Measurements from ENCODE around the gene ITIH1.
"Not testable (repeated sequence)": the region's sequence is repeated elsewhere in the genome, so short reads cannot be mapped to it uniquely, and the experiment has no call there.

The ITIH1 gene

GRCh38 chr3:52777127-52777958, at the start of gene ITIH1:
Gene ITIH1 (plus strand): TSS chr3:52777599. CDS start chr3:52777616, 17 bp downstream.
- no peaks in the 10 kb centered on the region for H3K36me3 ChIP-seq (ENCODE audit: insufficient read depth, low read length)
- no peak within 1 kb of the TSS for H3K9ac ChIP-seq (ENCODE audit: low read depth, low read length)
- no peaks in the 10 kb centered on the region; the same call in 1 of the 2 replicates for H3K4me1 ChIP-seq (ENCODE audit: insufficient read depth, low read length)
- H3K9me3 ChIP-seq (ENCODE audit: control insufficient read depth, insufficient read depth, low read length), result no peaks in the 10 kb centered on the region

- H3K36me3 ChIP-seq (ENCODE audit: insufficient read depth, low read length), result peaks cover 12% of the 10 kb centered on the region
- not testable (repeated sequence) for H3K9ac ChIP-seq (ENCODE audit: low read depth, low read length); H3K4me1 ChIP-seq (ENCODE audit: insufficient read depth, low read length); H3K9me3 ChIP-seq (ENCODE audit: control insufficient read depth, insufficient read depth, low read length)
Measured at GRCh38 chr3:52728753-52729152, 48.6 kb upstream of the ITIH1 start.

GRCh38 chr3:52730681-52731080, 46.7 kb upstream of the ITIH1 start:
- peaks cover 3% of the 10 kb centered on the region; the same call in 1 of the 2 replicates for H3K9me3 ChIP-seq (ENCODE audit: control insufficient read depth, insufficient read depth, low read length)
- H3K36me3 ChIP-seq (ENCODE audit: insufficient read depth, low read length), result peaks cover 12% of the 10 kb centered on the region
- no peaks in the 10 kb centered on the region for H3K4me1 ChIP-seq (ENCODE audit: insufficient read depth, low read length)
- no peak overlapping the region for H3K9ac ChIP-seq (ENCODE audit: low read depth, low read length)

- Histone ChIP-seq H3K36me3 (ENCODE audit: insufficient read depth, low read length) (peaks cover 12% of the 10 kb centered on the region), H3K9me3 (ENCODE audit: control insufficient read depth, insufficient read depth, low read length) (peaks cover 3% of the 10 kb centered on the region; the same call in 1 of the 2 replicates), H3K4me1 (ENCODE audit: insufficient read depth, low read length) (no peaks in the 10 kb centered on the region), H3K9ac (ENCODE audit: low read depth, low read length) (no peak overlapping the region)
Measured at GRCh38 chr3:52731590-52731989, 45.8 kb upstream of the ITIH1 start.

GRCh38 chr3:52733256-52733891, 44.0 kb upstream of the ITIH1 start:
- Histone ChIP-seq H3K9ac (ENCODE audit: low read depth, low read length) (no peak overlapping the region), H3K4me1 (ENCODE audit: insufficient read depth, low read length) (no peaks in the 10 kb centered on the region), H3K9me3 (ENCODE audit: control insufficient read depth, insufficient read depth, low read length) (peaks cover 3% of the 10 kb centered on the region; the same call in 1 of the 2 replicates)

GRCh38 chr3:52739730-52740129, 37.7 kb upstream of the ITIH1 start:
- Histone ChIP-seq H3K4me1 (ENCODE audit: insufficient read depth, low read length) (no peaks in the 10 kb centered on the region), H3K9me3 (ENCODE audit: control insufficient read depth, insufficient read depth, low read length) (no peaks in the 10 kb centered on the region), H3K9ac (ENCODE audit: low read depth, low read length) (no peak overlapping the region), H3K36me3 (ENCODE audit: insufficient read depth, low read length) (peaks cover 9% of the 10 kb centered on the region)

More at GRCh38 chr3:52733256-52733891, 44.0 kb upstream of the ITIH1 start:
- peaks cover 18% of the 10 kb centered on the region for H3K36me3 ChIP-seq (ENCODE audit: insufficient read depth, low read length)

GRCh38 chr3:52742418-52743041, 34.9 kb upstream of the ITIH1 start:
- no peaks in the 10 kb centered on the region for H3K9me3 ChIP-seq (ENCODE audit: control insufficient read depth, insufficient read depth, low read length)
- H3K9ac ChIP-seq (ENCODE audit: low read depth, low read length), result no peak overlapping the region
- H3K36me3 ChIP-seq (ENCODE audit: insufficient read depth, low read length), result peaks cover 10% of the 10 kb centered on the region
- no peaks in the 10 kb centered on the region for H3K4me1 ChIP-seq (ENCODE audit: insufficient read depth, low read length)

GRCh38 chr3:52743152-52743551, 34.2 kb upstream of the ITIH1 start:
- peaks cover 10% of the 10 kb centered on the region for H3K36me3 ChIP-seq (ENCODE audit: insufficient read depth, low read length)
- H3K9me3 ChIP-seq (ENCODE audit: control insufficient read depth, insufficient read depth, low read length), result no peaks in the 10 kb centered on the region
- no peak overlapping the region for H3K9ac ChIP-seq (ENCODE audit: low read depth, low read length)
- H3K4me1 ChIP-seq (ENCODE audit: insufficient read depth, low read length), result no peaks in the 10 kb centered on the region

- H3K4me1 ChIP-seq (ENCODE audit: insufficient read depth, low read length), result no peaks in the 10 kb centered on the region
- peaks cover 10% of the 10 kb centered on the region for H3K36me3 ChIP-seq (ENCODE audit: insufficient read depth, low read length)
- no peak overlapping the region for H3K9ac ChIP-seq (ENCODE audit: low read depth, low read length)
- no peaks in the 10 kb centered on the region for H3K9me3 ChIP-seq (ENCODE audit: control insufficient read depth, insufficient read depth, low read length)
Measured at GRCh38 chr3:52743721-52744120, 33.7 kb upstream of the ITIH1 start.

- no peaks in the 10 kb centered on the region for H3K9me3 ChIP-seq (ENCODE audit: control insufficient read depth, insufficient read depth, low read length)
Measured at GRCh38 chr3:52752045-52752660, 25.2 kb upstream of the ITIH1 start.

GRCh38 chr3:52754373-52754772, 23.0 kb upstream of the ITIH1 start:
- Histone ChIP-seq H3K36me3 (ENCODE audit: insufficient read depth, low read length) (peaks cover 7% of the 10 kb centered on the region; the same call in 1 of the 2 replicates), H3K4me1 (ENCODE audit: insufficient read depth, low read length) (no peaks in the 10 kb centered on the region), H3K9ac (ENCODE audit: low read depth, low read length) (no peak overlapping the region), H3K9me3 (ENCODE audit: control insufficient read depth, insufficient read depth, low read length) (no peaks in the 10 kb centered on the region)

More at GRCh38 chr3:52752045-52752660, 25.2 kb upstream of the ITIH1 start:
- peaks cover 7% of the 10 kb centered on the region; the same call in 1 of the 2 replicates for H3K36me3 ChIP-seq (ENCODE audit: insufficient read depth, low read length)
- H3K9ac ChIP-seq (ENCODE audit: low read depth, low read length), result no peak overlapping the region
- H3K4me1 ChIP-seq (ENCODE audit: insufficient read depth, low read length), result no peaks in the 10 kb centered on the region

GRCh38 chr3:52756141-52756540, 21.3 kb upstream of the ITIH1 start:
- H3K9ac ChIP-seq (ENCODE audit: low read depth, low read length), result no peak overlapping the region
- no peaks in the 10 kb centered on the region for H3K4me1 ChIP-seq (ENCODE audit: insufficient read depth, low read length)
- peaks cover 7% of the 10 kb centered on the region; the same call in 1 of the 2 replicates for H3K36me3 ChIP-seq (ENCODE audit: insufficient read depth, low read length)
- H3K9me3 ChIP-seq (ENCODE audit: control insufficient read depth, insufficient read depth, low read length), result no peaks in the 10 kb centered on the region

- Histone ChIP-seq H3K9me3 (ENCODE audit: control insufficient read depth, insufficient read depth, low read length) (no peaks in the 10 kb centered on the region), H3K9ac (ENCODE audit: low read depth, low read length) (no peak overlapping the region), H3K36me3 (ENCODE audit: insufficient read depth, low read length) (peaks cover 11% of the 10 kb centered on the region), H3K4me1 (ENCODE audit: insufficient read depth, low read length) (no peaks in the 10 kb centered on the region)
Measured at GRCh38 chr3:52763466-52763865, 13.9 kb upstream of the ITIH1 start.

- peaks cover 10% of the 10 kb centered on the region for H3K36me3 ChIP-seq (ENCODE audit: insufficient read depth, low read length)
- H3K4me1 ChIP-seq (ENCODE audit: insufficient read depth, low read length), result no peaks in the 10 kb centered on the region
- H3K9ac ChIP-seq (ENCODE audit: low read depth, low read length), result peak overlapping the region; percentile 74
- H3K9me3 ChIP-seq (ENCODE audit: control insufficient read depth, insufficient read depth, low read length), result no peaks in the 10 kb centered on the region
Measured at GRCh38 chr3:52769786-52770455, 7.5 kb upstream of the ITIH1 start.
